ENCODE data around the gene GIPR.
"Not testable (repeated sequence)": the region's sequence is repeated elsewhere in the genome, so short reads cannot be mapped to it uniquely, and the experiment has no call there.

GIPR gene

DNA sequence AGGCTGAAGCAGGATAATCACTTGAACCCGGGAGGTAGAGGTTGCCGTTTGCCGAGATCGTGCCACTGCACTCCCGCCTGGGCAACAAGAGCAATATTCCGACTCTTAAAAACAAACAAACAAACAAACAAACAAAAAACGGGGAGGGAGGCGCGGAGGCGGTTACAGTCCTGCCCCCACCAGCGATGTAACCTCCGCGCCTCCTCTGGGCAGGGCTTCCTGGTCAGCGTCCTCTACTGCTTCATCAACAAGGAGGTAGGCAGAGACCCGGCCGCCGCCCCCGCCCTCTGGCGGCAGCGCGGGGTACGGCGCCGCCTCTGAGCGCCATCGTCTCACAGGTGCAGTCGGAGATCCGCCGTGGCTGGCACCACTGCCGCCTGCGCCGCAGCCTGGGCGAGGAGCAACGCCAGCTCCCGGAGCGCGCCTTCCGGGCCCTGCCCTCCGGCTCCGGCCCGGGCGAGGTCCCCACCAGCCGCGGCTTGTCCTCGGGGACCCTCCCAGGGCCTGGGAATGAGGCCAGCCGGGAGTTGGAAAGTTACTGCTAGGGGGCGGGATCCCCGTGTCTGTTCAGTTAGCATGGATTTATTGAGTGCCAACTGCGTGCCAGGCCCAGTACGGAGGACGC is 13.5 kb downstream of the GIPR start:
- ATAC-seq (ENCODE audit: low read depth): peak; percentile 76
- Histone ChIP-seq H3K36me3 (ENCODE audit: low read depth) (peaks cover 18% of the 10 kb centered on the region), H3K27me3 (ENCODE audit: insufficient read depth, poor library complexity, severe bottlenecking) (no peaks in the 10 kb centered on the region), H3K4me1 (ENCODE audit: insufficient read depth, poor library complexity, severe bottlenecking) (no peaks in the 10 kb centered on the region), H3K4me3 (ENCODE audit: severe bottlenecking) (peak overlapping the region; percentile 15), H3K9me3 (ENCODE audit: severe bottlenecking) (no peaks in the 10 kb centered on the region), H3K27ac (ENCODE audit: poor library complexity, severe bottlenecking) (peak overlapping the region; percentile 25)
- peak; percentile 97 for TF ChIP-seq CTCF (IDR thresholded peaks at IDR 0.05; ENCODE audit: poor library complexity, severe bottlenecking)
- DNase-seq (ENCODE audit: low spot score): peak; percentile 76

DNA sequence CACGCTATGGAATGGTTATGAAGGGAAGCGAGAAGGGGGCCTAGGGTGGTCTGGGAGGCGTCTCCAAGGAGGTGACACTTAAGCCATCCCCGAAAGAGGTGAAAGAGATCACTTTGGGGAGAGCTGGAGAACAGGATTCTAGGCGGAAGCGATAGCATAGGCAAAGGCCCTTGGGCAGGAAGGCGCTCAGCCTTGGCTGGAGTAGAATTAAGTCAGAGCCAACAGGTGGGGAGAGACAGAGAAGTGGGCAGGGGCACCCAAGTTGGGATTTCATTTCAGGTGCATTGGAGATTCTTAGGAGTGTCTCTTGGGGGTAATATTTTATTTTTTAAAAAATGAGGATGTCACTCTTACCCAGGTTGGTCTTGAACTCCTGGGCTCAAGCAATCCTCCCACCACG is 14.1 kb downstream of the GIPR start:
- no peaks in the 10 kb centered on the region for H3K27me3 ChIP-seq (ENCODE audit: insufficient read depth, poor library complexity, severe bottlenecking)
- H3K9me3 ChIP-seq (ENCODE audit: severe bottlenecking): no peaks in the 10 kb centered on the region
- H3K4me3 ChIP-seq (ENCODE audit: severe bottlenecking): no peak overlapping the region
- DNase-seq (ENCODE audit: low spot score): no peak
- no peak for ATAC-seq (ENCODE audit: low read depth)
- no peak for TF ChIP-seq CTCF (IDR thresholded peaks at IDR 0.05; ENCODE audit: poor library complexity, severe bottlenecking)
- H3K36me3 ChIP-seq (ENCODE audit: low read depth): peaks cover 24% of the 10 kb centered on the region
- H3K27ac ChIP-seq (ENCODE audit: poor library complexity, severe bottlenecking): peak overlapping the region; percentile 25
- no peaks in the 10 kb centered on the region for H3K4me1 ChIP-seq (ENCODE audit: insufficient read depth, poor library complexity, severe bottlenecking)

DNA sequence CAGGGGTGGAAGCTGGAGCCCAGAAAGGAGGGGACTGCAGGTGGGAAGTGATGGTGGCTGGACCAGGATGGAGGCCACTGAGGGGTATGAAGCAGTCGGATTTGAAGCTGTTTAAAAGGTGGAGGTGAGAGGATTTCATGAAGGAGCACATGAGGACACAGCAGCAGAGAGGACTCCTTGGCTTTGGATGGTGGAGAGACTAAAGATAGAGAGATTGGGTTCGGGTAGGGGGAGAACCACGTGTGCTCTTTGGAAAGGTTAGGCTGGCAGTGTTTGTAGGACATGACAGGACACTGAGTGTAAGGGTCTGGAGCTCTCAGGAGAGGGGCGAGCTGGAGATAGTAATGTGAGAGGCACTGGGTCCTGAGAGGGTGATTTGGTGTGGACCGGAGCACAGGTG is 14.9 kb downstream of the GIPR start:
- Histone ChIP-seq H3K36me3 (ENCODE audit: low read depth) (peaks cover 32% of the 10 kb centered on the region), H3K27ac (ENCODE audit: poor library complexity, severe bottlenecking) (no peak overlapping the region), H3K9me3 (ENCODE audit: severe bottlenecking) (no peaks in the 10 kb centered on the region), H3K4me3 (ENCODE audit: severe bottlenecking) (no peak overlapping the region), H3K27me3 (ENCODE audit: insufficient read depth, poor library complexity, severe bottlenecking) (no peaks in the 10 kb centered on the region), H3K4me1 (ENCODE audit: insufficient read depth, poor library complexity, severe bottlenecking) (no peaks in the 10 kb centered on the region)
- TF ChIP-seq CTCF (IDR thresholded peaks at IDR 0.05; ENCODE audit: poor library complexity, severe bottlenecking): no peak
- no peak for DNase-seq (ENCODE audit: low spot score)
- ATAC-seq (ENCODE audit: low read depth): no peak

DNA sequence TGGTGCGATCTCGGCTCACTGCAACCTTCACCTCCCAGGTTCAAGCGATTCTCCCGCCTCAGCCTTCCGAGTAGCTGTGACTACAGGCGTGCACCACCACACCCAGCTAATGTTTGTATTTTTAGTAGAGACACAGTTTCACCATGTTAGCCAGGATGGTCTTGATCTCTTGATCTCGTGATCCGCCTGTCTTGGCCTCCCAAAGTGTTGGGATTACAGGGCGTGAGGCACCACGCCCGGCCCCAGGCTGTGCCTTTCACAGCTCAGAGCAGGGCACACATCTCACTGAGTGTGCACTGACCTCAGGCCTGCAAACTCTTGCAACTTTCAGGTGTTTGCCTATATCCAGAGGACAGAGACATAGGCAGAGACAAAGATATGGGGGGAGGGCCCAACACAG is 17.0 kb downstream of the GIPR start:
- H3K27me3 ChIP-seq (ENCODE audit: insufficient read depth, poor library complexity, severe bottlenecking); DNase-seq (ENCODE audit: low spot score); H3K4me1 ChIP-seq (ENCODE audit: insufficient read depth, poor library complexity, severe bottlenecking); H3K27ac ChIP-seq (ENCODE audit: poor library complexity, severe bottlenecking); H3K4me3 ChIP-seq (ENCODE audit: severe bottlenecking); ATAC-seq (ENCODE audit: low read depth); H3K9me3 ChIP-seq (ENCODE audit: severe bottlenecking): not testable (repeated sequence)
- H3K36me3 ChIP-seq (ENCODE audit: low read depth): peaks cover 50% of the 10 kb centered on the region

DNA sequence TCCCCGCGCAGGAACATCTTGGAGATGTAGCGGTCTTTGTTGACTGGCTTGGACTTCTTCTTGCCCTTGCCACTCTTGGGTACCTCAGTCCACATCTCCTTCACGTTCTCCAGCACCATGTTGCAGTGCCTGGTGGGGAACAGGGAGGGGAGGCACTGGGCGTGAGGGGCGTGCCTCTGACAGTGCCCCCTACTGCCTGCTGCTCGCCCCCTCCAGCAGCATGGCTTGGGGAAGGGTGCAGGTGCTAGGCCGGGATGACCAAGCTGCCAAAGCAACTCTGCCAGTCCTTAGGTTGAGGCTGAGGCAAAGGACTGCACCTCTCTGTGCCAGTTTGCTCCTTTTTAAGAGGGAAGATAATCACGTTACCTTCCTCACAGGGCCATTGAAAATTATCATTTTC is 19.6 kb downstream of the GIPR start:
- ATAC-seq (ENCODE audit: low read depth): no peak
- Histone ChIP-seq H3K4me3 (ENCODE audit: severe bottlenecking) (no peak overlapping the region), H3K27ac (ENCODE audit: poor library complexity, severe bottlenecking) (no peak overlapping the region), H3K27me3 (ENCODE audit: insufficient read depth, poor library complexity, severe bottlenecking) (no peaks in the 10 kb centered on the region), H3K4me1 (ENCODE audit: insufficient read depth, poor library complexity, severe bottlenecking) (no peaks in the 10 kb centered on the region), H3K9me3 (ENCODE audit: severe bottlenecking) (no peaks in the 10 kb centered on the region), H3K36me3 (ENCODE audit: low read depth) (peaks cover 50% of the 10 kb centered on the region)
- TF ChIP-seq CTCF (IDR thresholded peaks at IDR 0.05; ENCODE audit: poor library complexity, severe bottlenecking): no peak
- DNase-seq (ENCODE audit: low spot score): no peak
